GM21737 (cell line): ENCODE measurements around the gene RSL1D1.
"Not testable (repeated sequence)": the region's sequence is repeated elsewhere in the genome, so short reads cannot be mapped to it uniquely, and the experiment has no call there.

Experiments
- ATAC-seq: cut with Tn5 transposase; IDR thresholded peaks from one replicate; pipeline ENCODE4 v1.9.1; 2021; ENCODE audit warnings: mild to moderate bottlenecking, moderate library complexity; ENCODE audit not compliant: unreplicated experiment

RSL1D1 gene

DNA sequence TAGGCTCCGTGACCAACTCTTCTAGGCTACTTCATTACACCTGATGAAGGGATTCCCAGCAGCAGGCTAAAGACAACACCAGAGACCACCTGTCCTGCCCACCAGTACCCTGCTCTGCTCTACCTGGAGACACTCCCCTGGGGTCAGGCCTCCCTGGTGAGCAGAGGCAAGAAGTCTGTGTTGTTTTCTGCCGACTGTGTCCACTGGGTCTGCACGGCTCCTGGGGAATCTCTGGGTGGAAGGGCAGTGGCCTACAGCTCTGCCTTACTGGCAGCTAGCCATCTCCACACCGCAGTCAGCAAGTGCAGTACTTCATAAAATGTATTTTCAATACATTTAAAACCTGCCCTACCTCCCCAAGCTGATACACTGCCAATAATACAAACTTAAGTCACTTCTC is 6.8 kb downstream of the RSL1D1 start:
- no peak for ATAC-seq

DNA sequence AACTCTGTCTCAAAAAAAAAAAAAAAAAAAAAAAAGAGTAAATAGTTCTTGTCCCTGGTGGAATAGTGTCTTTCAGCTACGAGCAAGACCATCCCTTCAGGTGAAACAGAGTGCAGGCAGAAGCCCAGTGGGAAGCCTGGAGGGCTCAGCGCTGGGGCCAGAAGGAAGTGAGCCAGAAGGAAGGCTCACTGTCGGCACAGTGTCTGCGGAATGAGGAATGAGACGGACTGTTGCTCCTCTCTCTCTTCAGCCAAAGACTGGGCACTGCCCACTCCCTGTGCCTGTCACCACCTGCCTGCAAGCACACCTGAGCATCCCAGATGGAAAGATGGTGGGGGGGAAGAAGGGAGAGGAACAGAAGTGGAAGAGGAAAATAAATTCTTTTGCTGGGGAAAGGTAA is 7.5 kb downstream of the RSL1D1 start:
- no peak for ATAC-seq

DNA sequence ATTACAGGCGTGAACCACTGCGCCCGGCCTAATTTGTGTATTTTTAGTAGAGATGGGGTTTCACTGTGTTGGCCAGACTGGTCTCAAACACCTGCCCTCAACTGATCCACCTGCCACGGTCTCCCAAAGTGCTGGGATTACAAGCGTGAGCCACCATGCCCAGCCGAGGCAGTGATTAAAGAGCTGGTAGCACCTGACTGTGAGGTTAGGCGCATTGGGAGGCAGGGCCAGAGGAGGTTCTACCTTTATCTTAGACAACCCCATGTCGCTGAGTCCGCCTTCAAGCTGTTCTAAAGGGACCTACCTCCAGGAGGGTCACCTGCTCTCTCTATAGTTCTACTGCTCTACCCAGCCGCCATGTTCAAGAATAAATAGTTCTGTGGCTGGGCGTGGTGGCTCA is 8.1 kb downstream of the RSL1D1 start:
- no peak for ATAC-seq

DNA sequence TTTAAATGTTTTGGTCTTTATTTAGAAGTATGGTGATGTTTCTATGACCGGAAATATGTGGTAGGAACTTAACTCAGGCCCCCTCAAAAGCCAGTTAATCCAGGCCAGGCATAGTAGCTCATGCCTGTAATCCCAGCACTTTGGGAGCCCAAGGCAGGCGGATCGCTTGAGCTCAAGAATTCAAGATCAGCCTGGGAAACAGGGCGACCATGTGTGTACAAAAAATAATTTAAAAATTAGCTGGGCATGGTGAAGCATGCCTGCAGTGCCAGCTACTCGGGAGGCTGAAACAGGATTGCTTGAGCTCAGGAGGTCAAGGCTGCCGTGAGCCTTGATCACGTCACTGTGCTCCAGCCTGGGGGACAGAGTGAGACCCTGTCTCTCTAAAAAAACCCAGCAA is 10.3 kb downstream of the RSL1D1 start:
- no peak for ATAC-seq

DNA sequence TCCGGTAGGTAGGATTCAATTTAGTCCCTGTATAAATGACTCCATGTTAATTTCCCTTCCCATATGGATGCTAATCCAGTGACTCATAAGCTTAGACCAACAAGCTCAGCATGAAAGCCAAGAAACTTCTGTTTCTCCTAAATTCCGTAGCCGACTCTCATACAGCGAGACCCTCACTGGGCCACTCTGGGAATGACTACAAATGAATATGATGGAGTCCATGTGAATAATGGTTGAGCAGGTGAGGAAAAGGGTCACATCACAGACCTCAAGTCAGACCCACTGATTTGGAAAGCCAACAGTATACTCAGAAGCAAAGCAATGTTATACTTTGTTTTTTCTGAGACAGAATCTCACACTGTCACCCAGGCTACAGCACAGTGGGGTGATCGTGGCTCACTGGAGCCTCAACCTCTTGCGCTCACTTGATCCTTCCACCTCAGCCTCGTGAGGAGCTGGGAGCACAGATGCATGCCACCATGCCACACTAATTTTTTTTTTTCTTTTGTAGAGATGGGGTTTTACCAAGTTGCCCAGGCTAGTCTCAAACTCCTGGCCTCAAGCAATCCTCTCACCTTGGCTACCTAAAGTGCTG is 14.6 kb downstream of the RSL1D1 start:
- no peak for ATAC-seq

DNA sequence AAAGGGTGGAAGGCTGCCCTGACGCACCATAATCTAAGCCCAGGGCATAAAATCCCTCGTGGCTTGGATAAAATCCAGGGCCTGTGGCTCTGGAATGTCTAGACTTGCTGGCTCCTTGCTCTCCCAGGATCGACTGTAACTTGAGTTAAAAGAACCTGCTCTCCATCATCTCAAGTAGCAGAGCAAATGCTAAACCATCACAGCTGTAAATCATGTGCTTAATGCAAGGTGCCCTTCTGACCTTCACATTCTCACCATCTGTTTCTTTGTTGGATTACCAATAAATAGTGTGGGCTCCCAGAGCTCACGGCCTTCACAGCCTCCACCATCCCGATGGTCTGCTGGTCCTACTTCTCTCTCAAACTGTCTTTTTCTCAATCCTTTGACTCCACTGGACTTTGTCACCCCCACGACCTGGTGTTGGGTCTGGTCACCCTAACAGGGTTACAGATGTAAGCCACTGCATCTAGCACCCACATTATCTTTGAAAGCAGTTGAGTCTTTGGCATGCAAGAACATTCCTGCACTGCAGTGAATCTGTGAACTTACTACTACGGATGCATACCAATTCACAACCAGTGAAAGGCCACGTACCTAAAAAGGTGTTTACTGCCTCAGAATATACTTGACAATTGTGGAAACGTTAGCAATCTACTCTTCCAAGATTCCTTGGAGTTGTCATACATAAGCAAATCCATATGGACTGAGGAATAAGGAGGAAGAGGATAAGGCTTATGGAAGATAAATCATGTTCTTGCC is 15.3 kb downstream of the RSL1D1 start:
- ATAC-seq, result no peak

DNA sequence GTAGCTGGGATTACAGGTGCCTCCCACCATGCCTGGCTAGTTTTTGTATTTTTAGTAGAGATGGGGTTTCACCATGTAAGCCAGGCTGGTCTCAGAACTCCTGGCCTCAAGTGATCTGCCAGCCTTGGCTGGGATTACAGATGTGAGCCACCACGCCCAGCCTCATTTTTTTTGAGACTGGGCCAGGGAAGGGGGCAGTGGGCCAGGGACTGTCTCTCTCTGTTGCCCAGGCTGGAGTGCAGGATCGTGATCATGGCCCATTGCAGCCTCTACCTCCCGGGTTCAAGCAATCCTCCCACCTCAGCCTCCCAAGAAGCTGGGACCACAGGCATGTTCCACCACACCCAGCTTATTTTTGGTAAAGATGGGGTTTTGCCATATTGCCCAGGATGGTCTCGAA is 16.0 kb downstream of the RSL1D1 start:
- no peak for ATAC-seq

DNA sequence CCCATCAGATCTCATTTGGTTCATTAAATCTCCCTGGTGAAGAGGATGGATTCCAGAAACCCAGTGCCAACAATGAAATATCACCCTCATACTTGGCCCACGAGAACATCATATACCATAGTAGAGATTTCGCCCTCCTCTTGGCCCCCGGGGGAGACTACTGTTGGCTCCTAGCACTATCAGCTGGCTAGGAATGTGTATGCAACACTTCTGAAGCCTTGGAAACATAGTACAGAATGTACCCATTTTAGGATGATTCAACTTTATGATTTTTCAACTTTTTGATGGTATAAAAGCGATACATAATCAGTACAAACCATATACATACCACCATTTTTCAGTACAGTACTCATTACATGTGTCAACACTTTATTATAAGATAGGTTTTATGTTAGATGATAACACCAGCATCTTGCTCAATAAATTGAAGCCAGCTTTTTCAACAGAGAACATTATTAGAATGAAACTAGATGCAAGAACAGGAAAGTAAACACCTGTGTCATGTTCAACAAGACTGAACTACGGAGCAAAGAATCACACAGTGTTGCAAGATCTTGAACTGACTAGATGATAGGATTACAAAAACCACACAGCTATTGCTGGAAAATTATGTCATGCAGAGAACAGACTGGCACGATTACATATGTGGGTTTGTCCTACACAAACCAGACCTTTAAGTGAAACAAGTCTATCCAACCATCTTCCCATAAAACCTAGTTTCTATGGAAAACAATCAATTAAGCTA is 17.2 kb downstream of the RSL1D1 start:
- no peak for ATAC-seq

DNA sequence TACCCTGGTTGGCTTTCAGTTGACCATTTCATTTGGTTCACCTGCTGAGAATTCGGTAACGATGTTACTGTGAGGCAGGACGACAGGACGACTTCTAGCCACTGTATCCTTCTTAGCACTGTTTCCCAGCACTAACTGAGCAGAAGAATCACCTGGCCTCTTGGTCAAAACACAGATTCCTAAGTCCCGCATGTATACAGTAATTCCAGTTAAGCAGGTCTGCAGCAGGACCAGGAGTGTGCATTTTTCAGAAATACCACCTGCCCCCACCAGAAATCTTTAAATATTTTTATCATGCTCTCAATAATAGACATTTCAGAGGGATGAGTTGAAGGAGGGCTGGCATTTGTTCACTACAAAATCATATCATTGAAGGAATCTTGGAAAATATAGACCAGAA is 22.6 kb downstream of the RSL1D1 start:
- no peak for ATAC-seq

DNA sequence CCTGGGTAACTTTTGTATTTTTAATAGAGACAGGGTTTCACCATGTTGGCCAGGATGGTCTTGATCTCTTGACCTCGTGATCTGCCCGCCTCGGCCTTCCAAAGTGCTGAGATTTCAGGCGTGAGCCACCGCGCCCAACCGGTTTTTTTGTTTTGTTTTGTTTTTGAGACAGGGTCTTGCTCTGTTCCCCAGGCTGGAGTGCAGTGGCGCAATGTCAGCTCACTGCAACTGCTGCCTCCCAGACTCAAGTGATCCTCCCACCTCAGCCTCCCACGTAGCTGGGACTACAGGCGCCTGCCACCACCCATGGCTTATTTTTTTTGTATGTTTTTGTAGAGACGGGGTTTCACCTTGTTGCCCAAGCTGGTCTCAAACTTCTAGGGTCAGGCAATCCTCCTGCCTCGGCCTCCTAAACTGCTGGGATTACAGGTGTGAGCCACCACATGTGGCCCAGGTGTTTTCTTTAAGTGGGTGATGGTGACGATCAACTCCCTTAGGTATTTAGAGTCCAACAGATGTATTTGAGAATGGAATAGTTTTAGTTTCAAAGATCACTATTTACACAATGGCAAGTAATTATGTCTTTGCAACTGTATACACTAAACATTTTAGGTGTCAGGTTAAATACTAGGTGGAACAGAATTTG is 25.7 kb downstream of the RSL1D1 start:
- ATAC-seq, result not testable (repeated sequence)

DNA sequence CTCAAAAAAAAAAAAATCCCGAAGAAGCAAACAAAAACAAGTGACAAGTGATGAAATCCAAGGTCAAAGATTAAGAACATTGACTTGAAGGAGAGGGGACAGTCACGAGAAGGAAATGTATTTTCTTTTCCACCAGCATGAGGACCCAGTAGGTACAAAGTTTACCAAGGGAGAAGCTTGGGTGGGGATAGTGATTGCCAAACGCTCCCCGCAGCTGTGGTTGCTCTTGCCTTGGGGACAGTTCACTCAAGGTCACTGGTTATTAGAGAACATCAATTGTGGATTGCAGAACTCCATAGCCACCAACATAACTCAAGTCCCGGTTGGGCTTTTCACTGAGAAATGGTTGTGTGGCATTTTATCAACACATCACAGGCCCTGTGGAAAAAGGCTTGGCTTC is 27.0 kb downstream of the RSL1D1 start:
- no peak for ATAC-seq

DNA sequence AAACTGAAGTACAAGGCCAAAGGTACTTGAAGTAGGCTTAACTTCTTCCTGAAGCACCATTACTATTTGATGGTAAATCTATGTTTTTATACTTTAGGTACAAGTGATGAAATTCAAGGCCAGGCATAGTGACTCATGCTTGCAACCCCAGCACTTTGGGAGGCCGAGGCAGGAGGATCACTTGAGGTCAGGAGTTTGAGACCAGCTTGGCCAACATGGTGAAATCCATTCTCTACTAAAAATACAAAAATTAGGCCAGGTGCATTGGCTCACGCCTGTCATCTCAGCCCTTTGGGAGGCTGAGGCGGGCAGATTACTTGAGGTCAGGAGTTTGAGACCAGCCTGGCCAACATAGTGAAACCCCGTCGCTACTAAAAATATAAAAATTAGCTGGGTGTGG is 27.7 kb downstream of the RSL1D1 start:
- not testable (repeated sequence) for ATAC-seq

DNA sequence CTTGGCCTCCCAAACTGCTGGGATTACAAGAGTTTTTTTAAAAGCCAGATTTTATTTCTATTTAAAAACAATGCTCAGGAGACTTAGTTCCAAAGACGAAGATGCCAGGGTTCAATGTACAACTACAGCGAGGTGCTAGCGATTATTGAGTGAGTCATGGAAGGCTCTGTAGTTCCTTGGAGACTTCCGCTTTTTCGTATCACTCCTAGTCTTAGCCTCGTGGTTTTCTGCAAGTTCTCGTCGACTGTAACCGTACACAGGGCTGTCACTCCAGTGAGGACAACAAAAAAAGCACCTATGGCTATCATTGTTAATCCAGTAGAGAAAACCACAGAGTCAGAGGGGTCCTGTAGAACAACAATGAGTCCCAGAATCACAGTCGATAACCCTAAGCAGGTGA is 31.5 kb downstream of the RSL1D1 start:
- no peak for ATAC-seq

DNA sequence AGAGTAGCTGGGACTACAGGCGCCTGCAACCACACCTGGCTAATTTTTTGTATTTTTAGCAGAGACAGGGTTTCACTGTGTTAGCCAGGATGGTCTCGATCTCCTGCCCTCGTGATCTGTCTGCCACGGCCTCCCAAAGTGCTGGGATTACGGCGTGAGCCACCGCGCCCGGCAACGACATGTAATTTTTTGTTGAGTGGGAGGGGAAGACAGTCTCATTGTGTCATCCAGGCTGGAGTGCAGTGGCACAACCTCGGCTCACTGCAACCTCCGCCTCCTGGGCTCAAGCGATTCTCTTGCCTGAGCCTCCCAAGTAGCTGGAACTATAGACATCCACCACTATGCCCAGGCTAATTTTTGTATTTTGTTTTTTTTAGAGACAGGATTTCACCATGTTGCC is 32.4 kb downstream of the RSL1D1 start:
- not testable (repeated sequence) for ATAC-seq

DNA sequence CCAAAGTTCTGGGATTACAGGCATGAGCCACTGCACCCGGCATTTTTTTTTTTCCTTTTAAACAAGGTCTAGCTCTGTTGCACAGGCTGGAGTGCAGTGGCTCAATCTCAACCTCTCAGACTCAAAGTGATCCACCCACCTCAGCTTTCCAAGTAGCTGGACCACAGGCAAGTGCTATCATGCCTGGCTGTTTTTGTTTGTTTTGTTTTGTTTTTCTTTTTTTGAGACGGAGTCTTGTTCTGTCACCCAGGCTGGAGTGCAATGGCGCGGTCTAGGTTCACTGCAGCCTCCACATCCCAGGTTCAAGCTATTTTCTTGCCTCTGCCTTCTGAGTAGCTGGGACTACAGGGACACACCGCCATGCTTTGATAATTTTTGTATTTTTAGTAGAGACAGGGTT is 35.2 kb downstream of the RSL1D1 start:
- no peak for ATAC-seq

DNA sequence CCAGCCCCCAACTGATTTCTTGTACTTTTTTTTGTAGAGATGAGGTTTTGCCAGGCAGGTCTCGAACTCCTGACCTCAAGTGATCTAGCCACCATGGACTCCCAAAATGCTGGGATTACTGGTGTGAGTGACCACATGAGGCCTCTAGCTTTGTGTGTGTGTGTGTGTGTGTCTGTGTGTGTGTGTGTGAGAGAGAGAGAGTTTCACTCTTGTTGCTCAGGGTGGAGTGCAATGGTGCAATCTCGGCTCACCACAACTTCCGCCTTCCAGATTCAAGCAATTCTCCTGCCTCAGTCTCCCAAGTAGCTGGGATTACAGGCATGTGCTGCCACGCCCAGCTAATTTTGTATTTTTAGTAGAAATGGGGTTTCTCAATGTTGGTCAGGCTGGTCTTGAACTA is 36.5 kb downstream of the RSL1D1 start:
- not testable (repeated sequence) for ATAC-seq

DNA sequence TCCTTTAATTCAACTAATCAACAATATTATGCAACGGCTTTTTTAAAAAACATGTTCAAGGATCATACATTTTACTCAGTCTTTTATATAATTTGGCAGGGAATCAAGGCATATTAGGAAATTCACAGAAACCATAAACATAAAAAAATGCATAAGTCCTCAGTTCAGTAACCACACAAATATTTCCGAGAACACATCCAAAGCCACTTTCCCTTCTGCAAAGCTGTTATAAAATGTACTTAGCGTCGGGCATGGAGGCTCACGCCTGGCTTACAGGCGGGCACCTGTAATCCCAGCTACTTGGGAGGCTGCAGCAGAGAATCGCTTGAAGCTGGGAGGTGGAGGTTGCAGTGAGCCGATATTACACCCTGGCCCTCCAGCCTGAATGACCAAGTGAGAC is 44.6 kb downstream of the RSL1D1 start:
- no peak for ATAC-seq

DNA sequence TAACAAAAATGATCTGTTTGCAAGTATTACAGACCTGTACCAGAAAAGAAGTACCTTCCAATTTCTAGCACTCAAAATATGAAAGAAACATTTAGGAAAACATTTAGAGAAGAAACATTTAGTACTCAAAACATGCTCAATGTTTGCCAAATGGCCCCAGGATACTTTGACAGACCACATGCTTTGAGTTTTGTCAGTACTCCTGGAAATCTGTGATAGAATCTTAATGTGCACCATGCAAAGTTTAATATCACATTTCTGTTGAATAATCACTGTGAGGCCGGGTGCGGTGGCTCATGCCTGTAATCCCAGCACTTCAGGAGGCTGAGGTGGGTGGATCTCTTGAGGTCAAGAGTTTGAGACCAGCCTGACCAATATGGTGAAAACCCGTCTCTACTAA is 45.8 kb downstream of the RSL1D1 start:
- no peak for ATAC-seq

DNA sequence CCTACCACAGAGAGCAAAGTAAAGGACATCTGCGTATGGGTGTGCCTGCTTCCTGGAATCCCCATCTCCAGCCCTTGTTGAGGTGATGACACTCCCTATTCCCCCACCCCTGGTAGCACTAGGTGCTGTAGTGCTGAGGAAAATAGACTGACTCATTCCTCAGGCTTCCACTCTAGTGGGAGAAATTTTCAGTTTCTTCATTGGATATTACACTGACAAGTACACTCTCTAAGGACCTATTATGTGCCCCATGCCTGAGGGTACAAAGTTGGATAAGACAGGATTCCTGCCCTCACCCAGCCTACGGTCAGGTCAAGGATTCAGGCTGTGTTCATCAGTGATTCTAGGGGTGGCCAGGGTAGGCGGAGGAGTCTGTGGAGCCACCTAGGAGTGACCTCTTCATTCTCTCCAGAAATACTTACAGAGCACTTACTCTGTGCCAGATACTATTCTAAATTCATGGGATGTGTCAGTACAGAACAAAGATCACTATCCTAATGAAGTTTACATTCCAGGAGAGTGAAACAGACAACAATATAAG is 49.8 kb downstream of the RSL1D1 start:
- no peak for ATAC-seq

DNA sequence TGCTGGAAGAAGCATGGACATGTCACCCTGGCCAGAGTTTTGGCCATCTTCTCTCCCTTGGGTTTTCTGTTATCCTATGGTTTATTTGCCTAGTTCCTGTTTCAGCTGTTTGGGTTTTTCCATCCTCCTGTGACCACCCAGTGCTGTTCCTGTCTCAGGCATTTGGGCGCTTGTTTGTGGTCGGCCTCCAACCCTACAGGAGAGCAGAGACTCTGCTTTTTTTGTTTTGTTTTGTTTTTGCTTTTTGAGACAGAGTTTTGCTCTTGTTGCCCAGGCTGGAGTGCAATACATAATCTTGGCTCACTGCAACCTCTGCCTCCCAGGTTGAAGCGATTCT is 51.0 kb downstream of the RSL1D1 start:
- no peak for ATAC-seq
